K562 (cell line): ENCODE data around the gene PPP1R15B. TPM values are rescaled to one million over a fixed set of nuclear protein-coding genes. Genes with fewer than 3 reads are reported as not detected.

Experiments used
- ATAC-seq: fragments of 200-7000 bp; cut with Tn5 transposase; 3 replicates; pipeline ENCODE4 v1.9.1; 2020; ENCODE audit warnings: moderate library complexity
- BruUV-seq: library from RNA; stranded (reverse); fragments of 400-500 nt; replicated peaks from 2 replicates; lab custom pipeline; 2021; lab: Mats Ljungman, UMichigan
- CTCF ChIA-PET: fragments of 300-600 bp; formaldehyde crosslinking; extraction: SDS; loops from one replicate; lab custom pipeline; 2021; ENCODE audit warnings: low intra/inter-chr PET ratio; lab: Yijun Ruan, JAX
- POLR2A ChIA-PET: fragments of 300-600, 350-650 bp; sonication (Branson Sonifier 250); formaldehyde crosslinking; extraction: SDS; loops from one replicate; lab custom pipeline; 2021; ENCODE audit warnings: antibody characterized with exemption, inconsistent platforms; lab: Yijun Ruan, JAX
- DNase-seq, 4 experiments: peaks; one replicate each; pipeline versions ENCODE4 v3.0.0 to v3.0.0-alpha.2; 2011 to 2018; ENCODE audit warnings: low spot score in 3 of 4, mixed read lengths in 3 of 4; ENCODE audit errors: extremely low read depth in 1 of 4
- FAIRE-seq: peaks from 2 replicates; lab custom pipeline; 2011; peaks lifted over from hg19 to GRCh38; lab: Jason Lieb, UNC
- H2AFZ ChIP-seq: 2 replicates; pipeline ENCODE4 v1.6.0; 2011; ENCODE audit warnings: low read depth, low read length, control low read depth, inconsistent platforms
- H3K27ac ChIP-seq: fragments of 200-600 bp; 3 replicates; pipeline ENCODE4 v1.8.0; 2011; ENCODE audit warnings: low read depth, mild to moderate bottlenecking, control low read depth, inconsistent platforms, low read length, moderate library complexity, mixed read lengths; ENCODE audit errors: extremely low read depth
- H3K27me3 ChIP-seq, 2 experiments: fragments of 300-600 bp in 1 of 2; 2 replicates in 1 of 2; 3 replicates in 1 of 2; pipeline versions ENCODE4 v1.6.0 to v1.8.0; 2011; ENCODE audit warnings: inconsistent platforms in 2 of 2, low read length in 2 of 2, mild to moderate bottlenecking in 1 of 2, mixed read lengths in 1 of 2, moderate library complexity in 1 of 2; ENCODE audit not compliant: control insufficient read depth in 2 of 2, insufficient read depth in 2 of 2
- H3K36me3 ChIP-seq: fragments of 300-600 bp; 3 replicates; pipeline ENCODE4 v1.8.0; 2011; ENCODE audit warnings: mild to moderate bottlenecking, low read length, inconsistent platforms; ENCODE audit not compliant: control insufficient read depth, insufficient read depth
- H3K4me1 ChIP-seq, 2 experiments: fragments of 200-600 bp in 1 of 2; replicated peaks in 1 of 2; 2 replicates in 1 of 2; 3 replicates in 1 of 2; pipeline versions ENCODE4 v1.5.1 to v1.8.0; 2011; ENCODE audit warnings: inconsistent platforms in 2 of 2, low read length in 2 of 2, mild to moderate bottlenecking in 1 of 2, mixed read lengths in 1 of 2, moderate library complexity in 1 of 2; ENCODE audit not compliant: control insufficient read depth in 2 of 2, insufficient read depth in 2 of 2
- H3K4me2 ChIP-seq: 2 replicates; pipeline ENCODE4 v1.6.1; 2011; ENCODE audit warnings: low read length, control low read depth, inconsistent platforms, mixed read lengths; ENCODE audit not compliant: insufficient read depth
- H3K4me3 ChIP-seq: fragments of 200-600 bp; sonication (generic), shearing (Covaris generic); 2 replicates; pipeline ENCODE4 v1.5.1; 2016; ENCODE audit warnings: control low read depth, inconsistent platforms
- H3K79me2 ChIP-seq: fragments of 200-600 bp; 3 replicates; pipeline ENCODE4 v1.8.0; 2011; ENCODE audit warnings: low read length, inconsistent platforms; ENCODE audit not compliant: control insufficient read depth, insufficient read depth
- H3K9ac ChIP-seq, 2 experiments: 2 replicates each; pipeline versions ENCODE4 v1.6.0 to v1.6.1; 2011; ENCODE audit warnings: low read depth in 2 of 2, low read length in 2 of 2, control low read depth in 1 of 2, inconsistent platforms in 1 of 2, mild to moderate bottlenecking in 1 of 2, mixed read lengths in 1 of 2; ENCODE audit not compliant: insufficient read depth in 1 of 2
- H3K9me1 ChIP-seq: one replicate; pipeline ENCODE4 v1.6.0; 2011; ENCODE audit warnings: inconsistent platforms, mild to moderate bottlenecking, low read length, moderate library complexity; ENCODE audit not compliant: control insufficient read depth, insufficient read depth
- H3K9me3 ChIP-seq: replicated peaks from 2 replicates; pipeline ENCODE4 v1.5.1; 2011; ENCODE audit warnings: low read depth, low read length, inconsistent platforms; ENCODE audit not compliant: control insufficient read depth, insufficient read depth
- H4K20me1 ChIP-seq: replicated peaks from 2 replicates; pipeline ENCODE4 v1.6.1; 2011; ENCODE audit warnings: low read length, inconsistent platforms, mixed read lengths; ENCODE audit not compliant: control insufficient read depth, insufficient read depth
- EGR1 ChIP-seq: fragments of 450-650 bp; conservative IDR thresholded peaks from 2 replicates; pipeline ENCODE4 v1.6.1; 2017; ENCODE audit warnings: mild to moderate bottlenecking
- EP400 ChIP-seq: fragments of 450-650 bp; IDR thresholded peaks from 2 replicates; pipeline ENCODE4 v1.6.1; 2017; ENCODE audit warnings: antibody characterized with exemption, mild to moderate bottlenecking, moderate library complexity
- RBBP5 ChIP-seq: fragments of 200-600 bp; sonication (generic); IDR thresholded peaks from 2 replicates; pipeline ENCODE4 v1.6.1; 2012; ENCODE audit warnings: borderline replicate concordance, mild to moderate bottlenecking, low read length, control low read depth, inconsistent platforms; ENCODE audit not compliant: insufficient read depth, poor library complexity, severe bottlenecking
- WGBS: fragments of 100-300 bp; shearing (Covaris generic); methylation state at CpG from one replicate; pipeline ENCODE4 v1.1.6; 2016; ENCODE audit warnings: low coverage, mixed read lengths; ENCODE audit not compliant: insufficient coverage; ENCODE audit errors: missing lambda C conversion rate; 5-methylcytosine and 5-hydroxymethylcytosine counted together
- in situ Hi-C: fragments of 300-500 bp; cut with MboI; formaldehyde crosslinking; loops from 4 replicates; pipeline ENCODE4 v1.15.0; 2018; ENCODE audit warnings: inconsistent platforms, mixed read lengths
- intact Hi-C: fragments of 100-400 bp; cut with micrococcal nuclease; formaldehyde crosslinking; loops from 2 replicates; pipeline ENCODE4 v1.14.2; 2022
- polyA plus RNA-seq, 8 experiments: library from polyadenylated mRNA; depleted of rRNA in 4 of 8; stranded (reverse) in 5 of 8; unstranded in 3 of 8; fragments of >200 nt; fragmentation: Nextera tagmentation in 2 of 8; fragmentation: Illumina TruSeq in 1 of 8; extraction: Ambion mirVana in 2 of 8; extraction: Trizol in 1 of 8; gene quantifications; 2 replicates each; pipeline versions ENCODE4 v1.2.1 to v1.2.3, GENCODE V29; 2011 to 2014; ENCODE audit warnings: inconsistent platforms in 1 of 8, missing spikeins in 1 of 8
- total RNA-seq, 7 experiments: library from RNA; depleted of rRNA in 6 of 7; stranded (reverse); fragments of >200 nt in 6 of 7; fragmentation: Illumina TruSeq in 2 of 7; extraction: Trizol in 2 of 7; gene quantifications; 2 replicates each; pipeline versions ENCODE4 v1.2.1 to v1.2.3, GENCODE V29; 2011 to 2021; ENCODE audit warnings: low replicate concordance in 1 of 7
- TF ChIP-seq, protein P1 (sequence below): fragments of 250-450 bp; sonication (Bioruptor Pico); IDR thresholded peaks from 2 replicates; pipeline ENCODE4 v1.8.0; 2021; ENCODE audit warnings: moderate library complexity, mild to moderate bottlenecking, inconsistent platforms

PPP1R15B gene
- total and polyA plus RNA-seq, 9 of the 15 experiments (the other 6 are each of a cell fraction or from before 2014, with no cell fraction given) = 17.0 to 48.1 (median 30.8) TPM

DNA sequence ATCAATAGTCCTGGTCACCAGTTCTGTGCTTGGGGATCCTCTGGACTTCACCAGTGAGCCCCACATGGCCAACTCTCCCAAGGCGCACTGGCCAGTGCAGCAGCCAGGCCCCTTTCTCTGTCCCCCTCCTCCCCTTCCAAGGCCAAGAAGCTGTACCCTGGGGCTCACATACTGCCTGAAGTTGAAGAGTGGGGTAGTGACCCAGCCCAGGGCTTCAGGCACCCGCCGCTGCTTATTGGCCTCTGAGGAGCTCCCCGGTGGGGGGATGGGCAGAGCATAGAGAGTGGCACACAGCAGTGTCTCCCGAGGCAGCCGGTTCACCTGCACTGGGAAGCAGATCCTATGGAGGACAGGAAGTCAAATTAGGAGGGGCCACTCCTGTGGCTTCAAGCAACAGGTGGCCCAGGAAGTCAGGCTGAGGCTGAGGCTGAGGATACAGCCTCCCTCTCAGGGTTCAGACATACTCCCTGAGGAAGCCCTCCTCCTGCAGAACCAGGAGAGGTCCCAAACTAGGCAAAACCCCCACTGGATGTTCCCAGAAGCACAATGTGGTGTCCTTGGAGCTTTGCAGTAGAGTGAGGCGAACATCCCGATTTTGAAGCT lies 38.2 kb upstream of the PPP1R15B start (continued):
- TF ChIP-seq RBBP5 = no peak

DNA sequence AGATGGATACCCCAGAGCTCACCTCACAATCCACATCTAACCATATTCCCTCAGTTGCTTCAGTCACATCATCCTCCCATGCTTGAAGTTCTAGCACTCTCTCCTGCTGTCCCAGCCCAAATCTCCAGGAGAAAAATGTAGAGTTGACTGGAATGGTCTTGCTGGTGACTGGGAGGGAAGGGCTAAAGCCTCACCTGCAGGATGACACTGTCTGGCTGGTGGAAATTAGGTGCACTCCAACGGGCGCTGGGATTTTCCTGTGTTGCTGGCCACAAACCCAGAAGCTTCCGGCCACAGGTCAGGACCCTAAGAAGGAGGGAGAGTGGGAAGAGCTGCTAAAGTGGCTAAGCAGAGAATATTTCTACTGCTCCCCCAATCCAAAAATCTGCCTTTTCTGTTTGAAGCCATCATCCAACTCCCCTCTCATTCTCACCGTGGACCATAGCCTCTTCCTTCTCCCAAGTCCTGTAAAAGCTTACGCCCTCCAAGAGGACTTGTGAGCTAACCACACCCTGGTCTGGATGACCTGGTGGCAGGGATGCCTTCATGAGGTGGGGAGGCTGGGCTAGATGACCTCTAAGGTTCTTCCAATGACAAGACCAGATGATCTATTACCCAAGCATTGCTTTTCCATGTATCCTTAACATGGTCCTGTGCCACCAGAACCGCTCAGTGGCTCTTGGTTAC lies 37.5 kb upstream of the PPP1R15B start:
- BruUV-seq = no TSS peak
- no peaks in the 10 kb centered on the region for H3K9me1 ChIP-seq
- no peak overlapping the region for H3K4me2 ChIP-seq
- no peaks in the 10 kb centered on the region for H3K79me2 ChIP-seq
- H3K4me1 ChIP-seq = peaks cover 0 to 4% of the 10 kb centered on the region in 2 experiments; a peak in 1 of 5 replicates
- no peak overlapping the region for H3K9ac ChIP-seq
- TF ChIP-seq EP400 (no peak), EGR1 (peak; percentile 46)
- TF ChIP-seq, protein P1, sequence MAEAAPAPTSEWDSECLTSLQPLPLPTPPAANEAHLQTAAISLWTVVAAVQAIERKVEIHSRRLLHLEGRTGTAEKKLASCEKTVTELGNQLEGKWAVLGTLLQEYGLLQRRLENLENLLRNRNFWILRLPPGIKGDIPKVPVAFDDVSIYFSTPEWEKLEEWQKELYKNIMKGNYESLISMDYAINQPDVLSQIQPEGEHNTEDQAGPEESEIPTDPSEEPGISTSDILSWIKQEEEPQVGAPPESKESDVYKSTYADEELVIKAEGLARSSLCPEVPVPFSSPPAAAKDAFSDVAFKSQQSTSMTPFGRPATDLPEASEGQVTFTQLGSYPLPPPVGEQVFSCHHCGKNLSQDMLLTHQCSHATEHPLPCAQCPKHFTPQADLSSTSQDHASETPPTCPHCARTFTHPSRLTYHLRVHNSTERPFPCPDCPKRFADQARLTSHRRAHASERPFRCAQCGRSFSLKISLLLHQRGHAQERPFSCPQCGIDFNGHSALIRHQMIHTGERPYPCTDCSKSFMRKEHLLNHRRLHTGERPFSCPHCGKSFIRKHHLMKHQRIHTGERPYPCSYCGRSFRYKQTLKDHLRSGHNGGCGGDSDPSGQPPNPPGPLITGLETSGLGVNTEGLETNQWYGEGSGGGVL (CRISPR knock-in tag) = no peak
- H3K36me3 ChIP-seq = no peaks in the 10 kb centered on the region; the same call in 2 of the 3 replicates
- FAIRE-seq (peak; percentile 37), DNase-seq (no peak), ATAC-seq (no peak)
- H4K20me1 ChIP-seq = 0 out of 2 replicates have a peak, but pooled peaks cover 6% of the 10 kb centered on the region
- in situ Hi-C loops (loop anchor here (5.0 kb wide), 1 partner anchor 53 kb away; no protein-coding TSS in a partner anchor), intact Hi-C loops (no loop called here)
- ChIA-PET POLR2A (interaction anchor here (0.5 to 1.6 kb wide), 7 partner anchors 9 to 545 kb away, joined by 3 to 5 read pairs (median 3); no protein-coding TSS in a partner anchor), CTCF (interaction anchor here (0.7 kb wide), 1 partner anchor 204 kb away, joined by 4 read pairs; no protein-coding TSS in a partner anchor)
- 7% methylated on average over 6 of the region's 6 CpGs for WGBS
- no peak overlapping the region for H2AFZ ChIP-seq
- H3K9me3 ChIP-seq = no peaks in the 10 kb centered on the region
- H3K4me3 ChIP-seq = no peak overlapping the region
- H3K27me3 ChIP-seq = peaks cover 15 to 48% of the 10 kb centered on the region in 2 experiments
- no peak overlapping the region for H3K27ac ChIP-seq
